ENCODE measurements around the gene RPS13.
"Not testable (repeated sequence)": the region's sequence is repeated elsewhere in the genome, so short reads cannot be mapped to it uniquely, and the experiment has no call there.

RPS13 gene

DNA sequence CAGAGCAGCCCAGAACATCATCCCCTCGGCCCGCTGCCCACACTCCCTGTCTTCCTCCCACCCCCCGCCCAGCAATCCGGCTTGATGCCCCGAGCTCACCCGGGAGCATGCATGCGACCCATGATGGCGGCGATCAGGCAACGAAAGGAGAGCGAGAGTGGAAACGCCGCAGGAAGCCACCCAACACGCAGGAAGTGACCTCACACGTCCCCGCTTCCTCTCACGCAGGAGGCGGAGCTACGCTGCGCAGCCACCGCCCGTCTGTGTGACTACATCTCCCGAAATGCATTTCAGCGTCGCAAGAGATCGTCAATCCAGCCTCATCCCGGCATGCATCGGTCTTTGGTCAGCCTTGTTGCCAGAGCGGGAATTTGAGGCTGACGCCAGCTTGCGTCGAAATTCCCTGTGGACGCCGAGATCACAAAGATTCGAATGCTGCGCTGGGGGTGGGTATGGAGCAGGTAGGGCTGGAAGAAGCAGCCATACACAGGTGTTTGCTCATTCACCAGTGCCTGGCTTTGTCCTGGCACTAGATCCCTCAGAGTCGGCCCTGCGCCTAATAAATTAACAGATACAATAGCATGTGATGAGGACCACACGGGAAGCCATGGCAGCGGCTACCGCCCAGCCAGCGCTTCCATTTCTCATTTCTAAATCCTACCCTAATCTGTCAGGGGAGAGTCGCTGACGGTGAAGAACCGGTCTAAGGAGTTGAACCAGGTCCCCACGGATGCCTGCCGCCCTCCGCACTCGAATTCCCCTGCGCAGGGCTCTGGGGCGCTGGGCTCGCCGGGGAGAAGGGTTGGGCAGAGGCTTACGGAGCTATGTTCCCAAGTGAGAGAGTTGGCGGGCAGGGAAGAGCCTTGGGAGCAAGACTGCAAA is at the start of gene RPS13:
TSS of gene RPS13 (minus strand) at position 148 of the 882 bp plus-strand sequence. CDS start at position 122, 26 bp downstream.
- peak; percentile 99 for DNase-seq (ENCODE audit: low spot score)

DNA sequence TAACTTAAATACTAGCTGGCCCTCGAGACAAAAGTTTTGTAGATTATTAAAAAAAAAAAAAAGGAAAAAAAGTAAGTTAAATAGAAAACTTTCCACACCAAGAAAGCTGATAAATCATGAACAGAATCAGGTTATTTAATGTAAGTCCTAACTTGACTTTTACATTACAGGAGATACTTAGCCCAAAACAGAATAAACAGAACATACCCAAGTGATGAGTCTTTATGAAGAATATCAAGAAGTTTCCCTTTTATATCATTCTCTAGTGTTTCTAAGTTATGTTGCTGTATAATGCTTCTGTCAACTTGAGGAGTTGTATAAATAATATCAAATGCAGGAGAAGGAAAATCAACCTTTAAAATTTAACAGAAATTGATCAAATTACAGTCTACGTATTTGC is 44.5 kb upstream of the RPS13 start:
- DNase-seq (ENCODE audit: low spot score), result no peak

DNA sequence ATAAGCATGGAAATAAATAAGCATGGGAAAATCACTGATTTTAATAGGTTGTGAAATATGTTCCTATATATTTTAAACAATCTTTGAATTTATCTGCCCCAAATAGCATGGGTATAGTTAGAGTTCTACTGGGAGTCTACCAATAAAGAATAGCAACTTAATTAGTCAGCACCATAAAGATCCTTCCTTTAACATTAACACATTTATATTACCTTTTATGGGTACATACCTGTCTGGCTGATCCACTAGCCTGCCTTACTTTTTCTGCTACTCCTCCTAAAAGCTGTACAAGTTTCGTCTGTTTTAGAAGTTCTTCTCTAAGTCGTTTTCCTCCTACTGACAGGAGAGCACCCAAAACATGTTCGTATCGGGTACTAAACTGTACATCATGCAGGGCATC is 39.8 kb upstream of the RPS13 start:
- no peak for DNase-seq (ENCODE audit: low spot score)

DNA sequence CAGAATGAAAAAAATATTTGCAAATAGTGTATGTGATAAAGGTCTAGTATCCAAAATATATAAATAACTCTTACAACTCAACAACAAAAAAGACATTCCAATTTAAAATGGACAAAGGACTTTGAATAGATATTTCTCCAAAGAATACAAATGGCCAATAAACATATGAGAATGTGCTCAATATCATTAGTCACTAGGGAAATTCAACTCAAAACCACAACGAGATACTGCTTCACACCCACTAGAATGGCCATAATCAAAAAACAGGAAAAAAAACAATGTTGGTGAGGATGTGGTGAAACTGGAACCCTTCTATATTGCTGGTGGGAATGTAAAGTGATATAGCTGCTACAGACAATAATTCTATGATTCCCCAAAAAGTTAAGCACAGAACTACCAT is 38.6 kb upstream of the RPS13 start:
- DNase-seq (ENCODE audit: low spot score), result no peak

DNA sequence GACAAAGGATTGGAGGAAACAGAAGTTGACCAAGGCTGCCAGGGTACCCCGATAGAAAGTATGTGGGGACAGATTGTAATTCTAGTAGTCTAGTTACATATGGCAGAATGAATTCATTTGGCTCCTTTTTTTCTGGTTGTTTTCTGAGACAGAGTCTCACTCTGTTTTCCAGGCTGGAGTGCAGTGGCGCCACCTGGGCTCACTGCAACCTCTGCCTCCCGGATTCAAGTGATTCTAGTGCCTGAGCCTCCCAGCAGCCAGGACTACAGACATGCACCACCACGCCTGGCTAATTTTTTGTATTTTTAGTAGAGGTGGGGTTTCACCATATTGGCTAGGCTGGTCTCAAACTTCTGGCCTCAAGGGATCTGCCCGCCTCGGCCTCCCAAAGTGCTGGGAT is 30.3 kb upstream of the RPS13 start:
- DNase-seq (ENCODE audit: low spot score), result not testable (repeated sequence)

DNA sequence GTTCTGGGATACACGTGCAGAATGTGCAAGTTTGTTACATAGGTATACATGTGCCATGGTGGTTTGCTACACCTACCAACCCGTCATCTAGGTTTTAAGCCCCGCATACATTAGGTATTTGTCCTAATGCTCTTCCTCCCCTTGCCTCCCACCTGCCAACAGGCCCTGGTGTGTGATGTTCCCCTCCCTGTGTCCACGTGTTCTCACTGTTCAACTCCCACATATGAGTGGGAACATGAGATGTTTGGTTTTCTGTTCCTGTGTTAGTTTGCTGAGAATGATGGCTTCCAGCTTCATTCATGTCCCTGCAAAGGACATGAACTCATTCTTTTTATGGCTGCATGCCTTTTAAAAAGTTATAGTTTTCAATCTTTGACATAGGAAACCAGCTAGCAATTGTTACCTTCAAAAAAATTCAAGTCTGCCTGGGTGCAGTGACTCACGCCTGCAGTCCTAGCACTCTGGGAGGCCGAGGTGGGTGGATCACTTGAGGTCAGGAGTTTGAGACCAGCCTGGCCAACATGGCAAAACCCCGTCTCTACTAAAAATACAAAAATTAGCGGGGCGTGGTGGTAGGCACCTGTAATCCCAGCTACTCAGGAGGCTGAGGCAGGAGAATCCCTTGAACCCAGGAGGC is 28.1 kb upstream of the RPS13 start:
- DNase-seq (ENCODE audit: low spot score), result not testable (repeated sequence)

DNA sequence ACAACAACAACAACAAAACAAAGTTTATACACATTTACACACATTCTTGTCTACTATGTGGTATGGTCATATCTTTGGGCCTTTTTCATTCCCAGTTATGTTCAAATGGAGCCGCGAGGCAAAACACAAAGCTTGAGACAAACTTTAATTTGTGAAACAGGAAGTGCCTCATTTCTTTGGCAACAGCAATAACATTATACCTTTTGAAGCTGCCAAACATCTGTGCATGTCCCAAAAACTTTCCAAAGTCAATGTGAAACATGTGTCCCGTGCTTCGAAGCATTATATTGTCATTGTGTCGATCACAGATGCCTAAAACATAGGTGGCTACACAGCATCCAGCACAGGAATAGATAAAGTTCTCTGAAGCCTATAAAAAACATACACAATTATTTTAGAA is 25.0 kb upstream of the RPS13 start:
- DNase-seq (ENCODE audit: low spot score), result no peak

DNA sequence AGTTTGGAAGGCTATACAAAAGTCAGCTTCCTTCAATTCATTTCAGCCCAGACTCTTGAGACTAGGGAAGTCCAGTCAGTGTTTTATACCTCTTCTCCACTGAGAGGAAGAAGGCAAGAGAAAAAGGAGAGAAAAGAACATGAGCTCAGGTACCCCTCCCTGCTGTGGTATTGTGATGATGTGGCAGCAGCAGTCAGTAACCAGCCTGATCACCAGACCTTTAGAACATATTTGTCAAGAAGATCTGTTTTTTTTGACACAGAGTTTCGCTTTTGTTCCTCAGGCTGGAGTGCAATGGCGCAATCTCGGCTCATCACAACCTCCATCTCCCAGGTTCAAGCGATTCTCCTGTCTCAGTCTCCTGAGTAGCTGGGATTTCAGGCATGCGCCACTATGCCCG is 21.2 kb upstream of the RPS13 start:
- no peak for DNase-seq (ENCODE audit: low spot score)

DNA sequence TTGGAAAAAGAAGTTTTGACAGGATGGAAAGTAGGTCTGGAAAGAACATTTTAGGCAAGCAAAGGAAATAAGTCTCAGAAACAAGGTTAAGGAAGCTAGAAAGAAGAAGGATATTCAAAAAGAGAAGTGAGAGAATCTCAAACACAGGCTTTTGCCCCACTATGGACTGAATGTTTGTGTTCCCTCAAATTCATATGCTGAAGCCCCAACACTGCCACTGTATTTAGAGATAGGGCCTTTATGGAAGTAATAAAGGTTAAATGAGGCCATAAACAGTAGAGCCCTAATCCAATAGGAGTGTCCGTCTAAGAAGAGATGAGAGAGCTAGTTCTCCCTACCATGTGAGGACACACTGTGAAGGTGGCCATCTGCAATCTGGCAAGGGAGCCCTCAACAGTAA is 20.6 kb upstream of the RPS13 start:
- DNase-seq (ENCODE audit: low spot score), result no peak

DNA sequence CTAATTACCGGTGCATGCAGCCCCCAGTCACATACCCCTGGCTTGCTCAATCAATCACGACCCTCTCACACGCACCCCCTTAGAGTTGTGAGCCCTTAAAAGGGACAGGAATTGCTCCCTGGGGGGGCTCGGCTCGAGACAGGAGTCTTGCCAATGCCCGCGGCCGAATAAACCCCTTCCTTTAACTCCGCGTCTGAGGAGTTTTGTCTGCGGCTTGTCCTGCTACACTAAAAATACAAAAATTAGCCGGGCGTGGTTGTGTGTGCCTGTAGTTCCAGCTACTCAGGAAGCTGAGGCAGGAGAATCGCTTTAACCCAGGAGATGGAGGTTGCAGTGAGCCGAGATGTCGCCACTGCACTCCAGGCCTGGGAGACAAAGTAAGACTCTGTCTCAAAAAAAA is 8.5 kb upstream of the RPS13 start:
- not testable (repeated sequence) for DNase-seq (ENCODE audit: low spot score)

DNA sequence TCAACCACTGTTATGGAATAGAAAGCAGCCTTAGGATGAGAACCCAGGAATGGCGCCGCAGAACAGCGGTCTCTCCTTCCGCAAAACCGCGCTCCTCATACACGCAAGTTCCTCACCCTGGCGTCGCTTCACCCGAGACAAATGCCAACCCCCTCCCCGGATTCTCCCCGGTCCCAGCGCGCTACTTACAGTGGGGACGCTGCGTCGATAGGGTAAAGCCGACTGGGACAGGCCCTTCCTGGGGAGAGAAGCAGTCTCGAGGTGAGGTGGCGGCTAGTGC is 287 bp downstream of the RPS13 start:
- DNase-seq (ENCODE audit: low spot score), result no peak

DNA sequence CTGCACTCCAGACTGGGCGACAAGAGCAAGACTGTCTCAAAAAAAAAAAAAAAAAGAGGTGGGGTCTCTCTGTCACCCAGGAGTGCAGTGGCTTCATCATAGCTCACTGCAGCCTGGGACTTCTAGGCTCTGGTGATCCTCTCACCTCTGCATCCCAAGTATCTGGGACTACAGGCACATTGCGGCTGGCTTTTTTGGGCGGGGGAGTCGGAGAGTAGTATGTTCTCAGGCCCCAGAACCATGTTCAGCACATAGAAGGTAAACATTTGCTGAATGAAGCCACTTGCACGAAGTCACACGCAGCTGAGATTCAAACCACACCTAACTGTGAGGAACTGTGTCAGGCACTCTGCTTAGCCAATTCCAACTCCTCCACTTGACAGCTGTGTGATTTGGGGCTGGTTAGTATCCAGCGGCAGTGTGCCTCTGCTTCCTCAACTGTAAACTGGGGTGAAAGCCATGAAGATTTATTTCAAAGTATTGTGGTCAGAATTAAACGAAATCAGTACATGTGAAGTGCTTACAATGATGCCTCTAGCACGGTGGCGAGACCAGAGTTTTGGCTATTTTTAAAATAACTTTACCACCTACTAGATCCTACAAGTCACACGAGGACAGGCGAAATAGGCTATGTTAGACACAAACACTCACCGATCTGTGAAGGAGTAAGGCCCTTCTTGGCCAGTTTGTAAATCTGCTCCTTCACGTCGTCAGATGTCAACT is 789 bp downstream of the RPS13 start:
- no peak for DNase-seq (ENCODE audit: low spot score)

DNA sequence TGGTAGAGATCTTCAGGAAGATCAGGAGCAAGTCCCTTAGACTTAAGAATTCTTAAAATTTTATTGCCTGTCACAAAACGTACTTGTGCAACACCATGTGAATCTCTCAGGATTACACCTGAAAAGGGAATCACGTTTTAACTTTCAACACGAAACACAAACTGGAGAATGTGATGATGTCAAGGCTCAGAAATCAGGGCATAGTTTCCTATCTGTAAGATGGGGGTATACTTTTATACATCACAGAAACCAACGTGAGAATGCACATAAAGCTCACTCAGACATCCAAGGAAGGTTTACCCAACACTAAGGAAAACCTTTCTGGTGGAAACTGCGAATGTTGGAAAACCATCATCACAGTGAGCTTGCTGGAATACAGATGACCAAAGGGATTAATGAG is 2.0 kb downstream of the RPS13 start:
- DNase-seq (ENCODE audit: low spot score), result no peak

DNA sequence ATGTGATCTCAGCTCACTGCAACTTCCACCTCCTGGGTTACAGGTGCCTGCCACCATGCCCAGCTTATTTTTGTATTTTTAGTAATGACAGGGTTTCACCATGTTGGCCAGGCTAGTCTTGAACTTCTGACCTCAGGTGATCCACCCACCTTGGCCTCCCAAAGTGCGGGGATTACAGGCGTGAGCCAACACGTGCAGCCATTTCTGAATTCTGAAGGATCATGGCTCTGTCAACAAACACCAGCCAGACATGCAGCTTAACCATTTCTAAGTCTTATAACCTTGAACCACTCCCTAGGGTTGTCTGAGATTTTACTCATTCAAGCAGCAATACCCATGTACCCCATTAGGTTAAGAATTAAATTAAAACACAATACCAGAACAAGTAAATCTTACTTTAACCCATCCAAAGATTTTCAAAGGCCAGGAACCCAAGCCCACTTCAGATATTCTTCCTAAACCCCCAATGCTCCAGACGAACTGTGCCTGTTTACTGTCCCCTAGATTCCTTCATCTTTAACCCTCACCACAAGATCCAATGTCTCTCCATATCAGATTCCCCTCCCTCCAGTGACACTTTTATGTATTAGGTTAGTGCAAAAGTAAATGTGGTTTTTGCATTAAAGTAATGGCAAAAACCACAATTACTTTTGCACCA is 4.0 kb downstream of the RPS13 start:
- no peak for DNase-seq (ENCODE audit: low spot score)

DNA sequence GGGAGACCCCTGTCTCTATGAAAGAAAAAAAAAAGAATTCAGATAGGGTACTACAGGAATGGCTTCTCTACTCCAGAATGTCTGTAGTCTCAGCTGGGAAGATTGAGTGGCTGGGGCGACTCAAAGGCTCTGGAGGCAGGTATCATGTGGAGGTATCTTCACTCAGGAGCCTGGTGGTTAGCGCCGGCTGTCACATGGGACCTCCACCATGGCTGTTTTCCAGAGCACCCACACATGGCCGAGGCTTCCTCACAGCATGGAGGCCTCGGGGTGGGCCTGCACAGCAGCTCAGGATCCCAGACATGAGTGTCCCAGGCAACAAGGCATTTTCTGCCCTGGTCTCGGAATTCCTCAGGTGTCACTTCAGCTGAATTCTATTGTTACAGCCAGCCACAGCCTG is 10.1 kb downstream of the RPS13 start:
- no peak for DNase-seq (ENCODE audit: low spot score)

DNA sequence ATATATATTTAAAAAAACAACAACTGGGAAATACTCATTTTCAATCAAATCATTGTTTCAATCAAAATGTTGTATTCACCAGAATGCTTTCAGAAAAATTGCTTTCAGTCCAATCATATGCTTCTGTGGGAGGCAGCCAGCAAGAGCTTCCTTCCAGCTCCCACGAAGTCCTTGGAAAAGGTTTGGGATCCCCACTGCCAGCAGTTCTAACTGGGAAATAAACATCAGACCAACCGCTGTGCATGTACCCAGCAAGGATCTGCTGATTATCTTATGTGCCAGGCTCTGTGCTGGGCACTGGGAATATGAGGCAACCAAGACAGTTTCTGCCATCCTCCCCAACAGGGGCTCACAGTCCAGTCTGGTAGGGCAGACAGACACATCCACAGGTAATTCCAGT is 10.8 kb downstream of the RPS13 start:
- DNase-seq (ENCODE audit: low spot score), result no peak

DNA sequence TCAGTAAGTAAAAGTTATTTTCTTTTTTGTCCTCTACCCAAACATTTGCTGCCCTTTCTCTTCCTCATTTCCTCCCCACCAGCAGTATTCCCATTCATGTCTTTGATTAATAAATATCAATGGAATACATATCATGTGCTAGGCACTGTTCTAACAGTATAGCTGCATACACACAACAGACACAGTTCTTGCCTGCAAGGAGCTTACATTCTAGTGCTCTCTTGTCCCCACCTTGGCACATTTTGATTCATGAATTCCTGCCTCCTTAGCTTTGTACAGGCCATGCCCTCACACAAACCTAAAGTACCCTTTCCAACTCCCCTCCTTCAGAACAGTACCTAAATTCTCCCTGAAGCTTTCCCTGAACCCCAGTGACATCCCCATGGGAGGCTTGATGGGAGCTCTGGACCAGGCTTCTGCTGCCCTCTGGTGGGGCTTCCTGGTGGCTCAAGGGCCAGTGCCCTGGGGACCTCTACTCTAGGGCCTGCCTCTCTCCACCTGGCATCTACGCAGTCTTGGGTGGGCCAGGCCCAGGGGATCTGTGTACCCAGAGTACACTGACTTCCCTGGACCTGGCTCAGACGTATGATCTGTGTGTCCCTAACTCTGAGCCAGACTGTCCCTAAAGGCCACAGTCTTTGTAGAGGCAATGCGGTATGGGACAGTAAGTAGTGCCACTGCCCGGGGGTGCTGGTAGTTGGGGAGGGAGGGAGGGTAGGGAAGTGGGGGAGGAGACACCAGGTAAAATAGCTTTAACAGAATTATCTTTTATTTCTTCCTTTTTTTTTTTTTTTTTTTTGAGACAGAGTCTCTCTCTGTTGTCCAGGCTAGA is 14.1 kb downstream of the RPS13 start:
- DNase-seq (ENCODE audit: low spot score), result peak; percentile 51

DNA sequence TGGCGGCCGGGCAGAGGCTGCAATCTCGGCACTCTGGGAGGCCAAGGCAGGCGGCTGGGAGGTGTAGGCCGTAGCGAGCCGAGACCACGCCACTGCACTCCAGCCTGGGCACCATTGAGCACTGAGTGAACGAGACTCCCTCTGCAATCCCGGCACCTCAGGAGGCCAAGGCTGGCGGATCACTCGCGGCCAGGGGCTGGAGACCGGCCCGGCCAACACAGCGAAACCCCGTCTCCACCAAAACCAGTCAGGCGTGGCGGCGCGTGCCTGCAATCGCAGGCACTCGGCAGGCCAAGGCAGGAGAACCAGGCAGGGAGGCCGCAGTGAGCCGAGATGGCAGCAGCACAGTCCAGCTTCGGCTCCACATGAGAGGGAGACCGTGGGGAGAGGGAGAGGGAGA is 26.3 kb downstream of the RPS13 start:
- not testable (repeated sequence) for DNase-seq (ENCODE audit: low spot score)

DNA sequence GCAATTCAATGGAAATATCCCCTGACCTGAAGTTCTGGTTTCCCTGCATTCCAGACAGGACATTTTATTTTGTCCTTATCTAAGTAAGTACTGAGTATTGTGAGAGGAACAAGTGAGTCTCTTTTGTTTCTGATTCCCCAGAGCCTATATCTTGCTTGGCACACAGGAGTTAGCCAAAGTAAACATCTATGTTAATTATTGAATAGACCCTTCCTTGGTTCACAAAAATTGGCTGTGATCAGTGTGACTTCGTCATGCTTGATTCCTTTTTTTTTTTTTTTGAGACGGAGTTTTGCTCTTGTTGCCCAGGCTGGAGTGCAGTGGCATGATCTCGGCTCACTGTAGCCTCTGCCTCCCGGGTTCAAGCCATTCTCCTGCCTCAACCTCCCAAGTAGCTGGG is 29.0 kb downstream of the RPS13 start:
- DNase-seq (ENCODE audit: low spot score), result not testable (repeated sequence)

DNA sequence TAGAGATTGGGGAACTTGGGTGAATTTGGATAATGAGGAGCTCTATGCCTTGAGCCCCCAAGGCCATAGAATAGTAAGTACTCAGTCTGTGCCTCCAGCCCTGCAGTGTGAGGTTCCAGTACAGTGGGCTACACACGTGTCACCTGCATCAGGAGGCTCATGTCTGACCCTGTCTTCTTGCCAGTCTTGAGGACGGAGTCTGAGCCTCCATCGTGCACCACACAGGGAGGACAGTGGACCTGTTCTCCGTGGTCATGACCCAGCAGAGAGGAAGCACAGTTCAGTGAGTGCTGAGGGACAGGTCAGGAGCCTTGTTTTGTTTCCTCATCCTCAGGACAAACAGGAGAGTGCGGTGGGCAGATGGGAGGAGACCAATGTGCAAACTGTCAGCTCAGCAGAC is 30.8 kb downstream of the RPS13 start:
- DNase-seq (ENCODE audit: low spot score), result no peak

All from COLO829 (cell line).